Retina (tissue), 1 donor: ENCODE measurements around the gene KMT2B.
A peak's percentile ranks its signal among the peaks of the same experiment; 100 is the strongest.
"Not testable (repeated sequence)": the region's sequence is repeated elsewhere in the genome, so short reads cannot be mapped to it uniquely, and the experiment has no call there.

Experiments used
- DNase-seq: peaks from one replicate; pipeline ENCODE4 v3.0.0-alpha.2; 2016

Gene KMT2B

DNA sequence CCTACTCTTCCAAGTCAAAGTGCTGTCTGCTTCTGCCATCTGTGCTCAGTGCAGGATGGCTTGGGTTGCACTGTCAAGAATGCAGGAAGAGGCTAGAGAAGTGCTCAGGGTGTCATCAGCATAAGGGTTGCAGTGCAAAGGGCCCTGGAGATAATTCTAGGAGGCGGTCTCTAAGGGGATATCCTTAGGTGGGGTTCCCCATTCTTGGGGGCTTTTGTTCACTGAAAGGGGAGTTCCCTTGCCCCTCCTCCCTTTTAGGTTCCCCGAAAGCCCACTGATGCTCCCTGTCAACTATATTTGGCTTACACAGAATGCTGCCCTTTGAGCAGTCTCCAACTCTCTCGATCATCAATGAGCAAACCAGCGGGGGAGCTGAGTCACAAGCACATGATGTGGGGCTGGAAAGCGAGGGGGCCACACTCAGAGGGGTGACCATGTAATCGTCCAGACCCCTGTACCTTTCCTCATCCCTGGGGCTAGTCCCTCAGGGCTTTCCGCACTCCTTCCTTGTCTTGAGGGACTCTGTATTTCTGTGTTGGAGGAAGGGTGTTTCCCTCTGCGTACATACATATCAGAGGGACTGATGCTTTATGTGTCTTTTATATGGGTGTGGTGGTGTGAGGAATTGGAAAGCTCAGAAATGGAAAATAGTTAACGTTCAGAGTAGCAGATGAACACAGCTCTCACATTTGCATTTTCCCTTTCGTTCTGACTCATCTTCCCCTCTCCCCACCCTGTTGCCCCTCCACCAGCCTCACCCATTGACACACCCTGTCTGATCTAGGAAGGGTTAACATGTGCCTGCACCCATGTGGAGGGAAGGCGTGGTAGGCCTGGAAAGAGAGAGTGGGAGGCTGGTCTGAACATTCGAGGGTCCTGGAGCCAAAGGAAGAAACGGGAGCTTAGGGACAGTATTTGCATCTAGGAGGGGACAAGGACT, 6.7 kb upstream of the KMT2B start:
- no peak for DNase-seq

DNA sequence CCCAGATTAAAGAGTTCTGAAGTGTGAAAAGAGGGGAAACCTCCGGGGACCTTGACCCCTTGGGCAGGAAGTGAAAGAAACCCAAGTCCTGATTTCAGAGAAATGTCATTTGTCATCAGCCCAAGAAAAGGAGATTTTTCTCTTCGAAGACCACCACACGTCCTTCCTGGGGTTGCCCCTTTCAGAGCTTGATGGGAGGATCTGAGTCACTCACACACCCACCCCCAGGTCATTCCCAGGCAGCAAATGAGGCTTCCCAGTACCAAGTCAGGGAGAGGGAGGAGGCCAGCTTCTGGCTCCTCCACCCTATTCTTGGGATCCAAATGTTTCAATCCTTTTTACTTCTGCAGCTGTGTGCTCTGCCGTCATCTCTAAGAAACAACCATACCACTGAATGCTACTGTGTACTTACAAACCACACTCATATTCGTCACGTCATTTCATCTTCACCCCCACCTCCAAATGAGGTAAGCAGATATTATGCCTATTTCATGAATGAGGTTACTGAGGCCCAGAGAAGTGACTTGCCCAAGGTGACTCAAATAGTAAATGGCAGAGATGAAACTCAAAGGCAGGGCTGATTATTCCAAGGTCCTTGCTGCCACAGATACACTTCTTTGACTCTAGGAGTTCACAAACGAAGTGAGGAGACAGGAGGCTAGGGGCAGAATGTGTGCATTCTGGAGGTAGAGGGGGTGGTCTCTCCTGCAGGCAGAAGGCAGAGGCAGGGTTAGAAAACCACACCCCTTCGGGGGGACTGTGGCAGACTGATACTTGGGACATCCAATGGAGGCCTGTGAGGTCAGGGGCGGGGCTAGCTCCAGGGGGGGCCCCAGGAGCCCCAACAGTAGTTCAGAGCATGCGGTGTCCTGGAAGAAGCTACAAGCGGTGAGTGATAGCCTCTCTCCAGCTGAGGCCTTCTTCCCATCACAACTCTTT, 5.0 kb upstream of the KMT2B start:
- no peak for DNase-seq

DNA sequence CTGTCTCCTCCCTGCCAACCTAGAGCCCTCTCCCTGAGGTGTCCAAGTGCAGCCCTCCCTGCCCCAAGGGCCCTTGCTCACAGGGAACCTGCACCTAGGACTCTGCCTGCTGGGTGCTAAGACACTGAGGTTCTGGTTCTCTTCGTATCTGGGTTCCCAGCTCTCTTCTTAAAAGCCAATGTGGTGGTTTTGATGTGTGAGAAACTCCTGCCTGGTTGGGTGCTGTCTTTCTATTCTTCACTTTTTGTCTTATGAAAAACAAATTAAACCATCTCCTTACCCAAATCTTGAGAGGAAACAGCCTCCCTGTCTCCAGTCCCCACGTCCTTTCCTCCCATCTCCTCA, 4.3 kb upstream of the KMT2B start:
- DNase-seq: no peak

DNA sequence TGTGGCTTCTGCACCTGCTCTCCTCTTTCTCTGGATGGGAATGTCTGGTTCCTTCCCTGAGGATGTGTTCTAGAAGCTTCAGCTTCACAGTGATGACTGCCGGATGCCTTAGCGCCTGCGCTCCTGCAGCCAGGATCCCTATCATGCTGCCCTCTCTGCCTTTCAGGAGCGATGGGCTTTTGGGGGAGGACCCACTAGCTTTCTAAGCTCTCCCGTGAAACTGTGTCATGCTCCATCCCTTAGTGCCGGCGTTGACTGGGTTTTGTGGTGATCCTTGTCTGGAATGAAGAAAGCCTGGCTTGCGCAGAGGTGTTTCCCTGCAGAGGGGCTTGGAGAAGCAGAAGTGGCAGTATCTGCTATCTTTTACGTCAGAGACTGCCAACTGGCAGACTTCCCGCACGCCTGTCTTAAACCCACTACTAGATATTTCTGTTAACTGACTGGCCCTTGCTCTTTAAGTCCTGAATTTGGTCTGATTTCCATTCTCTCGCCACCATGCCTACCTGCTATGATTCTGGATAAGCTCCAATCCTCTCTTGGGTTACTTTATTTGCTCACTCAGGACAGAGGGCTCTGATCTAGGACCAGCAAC, 3.8 kb upstream of the KMT2B start:
- no peak for DNase-seq

DNA sequence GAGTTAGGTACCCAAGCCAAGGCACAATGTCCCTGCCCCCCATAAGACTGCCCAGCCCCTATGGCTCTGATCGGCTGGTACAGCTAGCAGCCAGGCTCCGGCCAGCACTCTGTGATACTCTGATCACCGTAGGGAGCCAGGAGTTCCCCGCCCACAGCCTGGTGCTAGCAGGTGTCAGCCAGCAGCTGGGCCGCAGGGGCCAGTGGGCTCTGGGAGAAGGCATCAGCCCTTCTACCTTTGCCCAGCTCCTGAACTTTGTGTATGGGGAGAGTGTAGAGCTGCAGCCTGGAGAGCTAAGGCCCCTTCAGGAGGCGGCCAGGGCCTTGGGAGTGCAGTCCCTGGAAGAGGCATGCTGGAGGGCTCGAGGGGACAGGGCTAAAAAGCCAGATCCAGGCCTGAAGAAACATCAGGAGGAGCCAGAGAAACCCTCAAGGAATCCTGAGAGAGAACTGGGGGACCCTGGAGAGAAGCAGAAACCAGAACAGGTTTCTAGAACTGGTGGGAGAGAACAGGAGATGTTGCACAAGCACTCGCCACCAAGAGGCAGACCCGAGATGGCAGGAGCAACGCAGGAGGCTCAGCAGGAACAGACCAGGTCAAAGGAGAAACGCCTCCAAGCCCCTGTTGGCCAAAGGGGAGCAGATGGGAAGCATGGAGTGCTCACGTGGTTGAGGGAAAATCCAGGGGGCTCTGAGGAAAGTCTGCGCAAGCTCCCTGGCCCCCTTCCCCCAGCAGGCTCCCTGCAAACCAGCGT, 3.0 kb upstream of the KMT2B start:
- DNase-seq: no peak

DNA sequence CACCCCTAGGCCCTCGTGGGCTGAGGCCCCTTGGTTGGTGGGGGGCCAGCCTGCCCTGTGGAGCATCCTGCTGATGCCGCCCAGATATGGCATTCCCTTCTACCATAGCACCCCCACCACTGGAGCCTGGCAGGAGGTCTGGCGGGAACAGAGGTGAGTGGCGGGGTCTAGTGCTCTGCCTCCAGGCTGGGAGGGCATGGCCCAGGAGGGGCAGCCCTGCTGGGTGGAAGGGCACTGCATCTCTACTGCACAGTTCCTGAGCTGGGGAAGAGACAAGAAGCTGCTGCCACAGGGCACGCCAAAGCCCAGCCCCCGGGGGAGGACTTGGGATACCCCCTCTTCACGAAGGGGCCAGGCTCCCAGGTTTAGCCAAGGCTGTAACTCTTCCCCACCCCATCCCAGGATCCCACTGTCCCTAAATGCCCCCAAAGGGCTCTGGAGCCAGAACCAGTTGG, 2.4 kb upstream of the KMT2B start:
- no peak for DNase-seq

DNA sequence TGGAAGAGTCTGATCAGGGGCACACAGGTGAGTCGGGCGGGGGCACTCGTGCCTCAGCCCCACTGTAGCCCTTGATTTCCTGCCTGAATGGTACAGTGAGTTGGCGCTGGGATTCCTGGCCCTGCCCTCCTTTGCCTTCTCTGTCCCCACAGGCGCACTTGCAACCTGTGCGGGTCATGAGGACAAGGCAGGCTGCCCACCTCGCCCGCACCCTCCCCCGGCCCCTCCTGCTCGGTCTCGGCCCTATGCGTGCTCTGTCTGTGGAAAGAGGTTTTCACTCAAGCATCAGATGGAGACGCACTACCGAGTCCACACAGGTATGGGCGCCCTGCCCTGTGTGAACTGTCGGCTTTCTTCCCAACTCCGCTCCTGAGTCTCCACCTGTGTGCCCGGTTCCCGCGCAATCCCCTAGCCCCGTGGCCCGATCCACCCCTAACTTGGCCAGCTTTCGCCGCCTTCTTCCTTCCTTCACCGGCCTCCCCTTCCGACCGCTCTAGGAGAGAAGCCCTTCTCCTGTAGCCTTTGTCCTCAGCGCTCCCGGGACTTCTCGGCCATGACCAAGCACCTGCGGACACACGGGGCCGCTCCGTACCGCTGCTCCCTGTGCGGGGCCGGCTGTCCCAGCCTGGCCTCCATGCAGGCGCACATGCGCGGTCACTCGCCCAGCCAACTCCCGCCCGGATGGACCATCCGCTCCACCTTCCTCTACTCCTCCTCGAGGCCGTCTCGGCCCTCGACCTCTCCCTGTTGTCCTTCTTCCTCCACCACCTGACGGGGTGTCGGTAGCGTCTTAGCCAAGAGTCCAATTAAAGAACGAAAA, 1.6 kb upstream of the KMT2B start:
- no peak for DNase-seq

DNA sequence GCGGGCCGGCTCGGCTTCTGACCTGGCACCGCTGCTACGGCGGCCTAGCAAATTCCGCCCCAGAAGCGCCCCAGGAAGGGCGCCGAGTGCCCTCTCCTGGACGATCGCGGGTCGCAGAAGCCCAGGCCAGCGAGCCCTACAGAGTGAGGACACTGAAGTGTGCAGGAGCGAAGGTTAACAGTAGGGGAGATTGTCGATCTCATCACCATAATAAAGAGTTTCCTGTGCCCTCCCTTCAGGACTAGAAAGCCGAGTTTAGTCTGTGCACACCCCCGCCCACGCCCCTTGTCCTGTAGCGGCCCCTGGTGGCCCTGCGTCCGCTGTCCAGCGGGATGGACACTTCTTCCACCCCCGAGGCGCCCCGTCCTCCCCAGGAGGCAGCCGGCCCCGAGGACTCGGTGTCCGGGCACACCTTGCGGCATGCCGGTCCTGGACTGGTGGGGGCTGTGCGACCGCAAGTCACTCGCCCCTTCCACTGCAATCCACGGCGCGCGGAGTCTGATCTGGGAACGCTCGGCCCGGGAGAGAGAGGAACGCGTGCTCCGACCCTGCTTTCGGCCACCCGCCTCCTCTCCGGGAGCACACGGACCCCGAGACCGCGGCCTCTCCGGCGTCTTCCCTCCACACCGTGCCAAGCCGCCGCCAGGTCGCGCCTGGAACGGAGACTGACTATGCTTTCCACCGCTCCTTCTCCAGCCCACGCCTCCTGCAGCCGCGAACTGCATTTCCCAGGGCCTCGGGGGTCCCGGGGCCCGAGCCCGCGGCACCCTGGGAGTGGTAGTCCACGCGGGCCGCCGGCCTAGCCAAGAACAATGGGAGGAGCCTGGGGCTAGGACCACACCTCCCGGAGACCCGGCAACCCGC, 770 bp upstream of the KMT2B start:
- peak; percentile 99 for DNase-seq

DNA sequence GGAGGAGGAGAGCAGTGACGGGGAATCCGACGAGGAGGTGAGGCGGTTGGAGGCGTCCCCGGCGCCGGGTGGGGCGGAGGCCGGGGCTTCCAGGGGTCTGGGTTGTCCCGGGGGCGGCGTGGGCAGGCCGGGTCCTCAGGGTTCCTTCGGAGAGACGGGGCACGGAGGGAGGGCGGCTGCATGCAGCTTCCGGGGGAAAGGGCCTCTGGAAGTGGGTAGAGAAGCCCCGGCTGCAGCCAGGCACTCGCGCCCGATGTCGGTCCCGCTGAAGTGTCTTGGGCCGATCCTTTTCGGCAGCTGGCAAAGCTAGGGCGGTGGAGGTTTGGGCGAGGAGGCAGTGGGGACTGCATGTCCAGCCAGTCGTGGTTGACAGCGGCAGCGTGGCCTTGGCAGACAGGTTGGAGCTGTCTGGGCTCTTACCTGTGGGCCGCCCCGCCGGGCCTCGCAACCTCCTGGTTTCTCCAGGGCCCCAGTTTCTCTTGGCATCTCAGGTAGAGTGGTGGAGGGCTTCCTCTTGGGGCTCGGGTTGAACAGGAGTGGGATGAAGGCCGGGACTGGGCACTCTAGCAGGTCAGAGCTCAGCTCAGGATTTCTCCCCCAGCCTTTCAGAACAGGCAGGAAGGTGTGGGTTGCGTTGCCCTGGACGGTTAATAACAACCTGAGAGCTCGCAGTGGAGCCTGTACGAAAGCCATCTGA, 690 bp downstream of the KMT2B start:
- peak; percentile 40 for DNase-seq

DNA sequence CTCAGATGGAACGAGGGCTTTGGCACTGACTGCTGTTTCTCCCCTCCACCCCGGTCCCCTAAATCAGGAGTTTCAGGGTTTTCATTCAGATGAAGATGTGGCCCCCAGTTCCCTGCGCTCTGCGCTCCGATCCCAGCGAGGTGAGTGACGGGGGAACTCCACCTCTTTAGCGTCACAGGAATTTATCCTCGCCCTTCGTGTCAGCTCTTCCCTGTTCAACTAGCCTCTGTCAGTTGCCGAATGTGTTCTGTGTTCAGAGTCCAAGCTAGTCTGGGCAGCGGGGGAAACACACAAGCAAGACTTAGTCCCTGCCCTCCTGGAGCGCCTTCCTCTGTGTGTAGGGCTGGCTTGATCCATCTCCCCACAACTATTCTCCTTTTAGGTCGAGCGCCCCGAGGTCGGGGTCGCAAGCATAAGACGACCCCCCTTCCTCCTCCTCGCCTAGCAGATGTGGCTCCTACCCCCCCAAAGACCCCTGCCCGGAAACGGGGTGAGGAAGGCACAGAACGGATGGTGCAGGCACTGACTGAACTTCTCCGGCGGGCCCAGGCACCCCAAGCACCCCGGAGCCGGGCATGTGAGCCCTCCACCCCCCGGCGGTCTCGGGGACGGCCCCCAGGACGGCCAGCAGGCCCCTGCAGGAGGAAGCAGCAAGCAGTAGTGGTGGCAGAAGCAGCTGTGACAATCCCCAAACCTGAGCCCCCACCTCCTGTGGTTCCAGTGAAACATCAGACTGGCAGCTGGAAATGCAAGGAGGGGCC, 1.8 kb downstream of the KMT2B start:
- DNase-seq: no peak

DNA sequence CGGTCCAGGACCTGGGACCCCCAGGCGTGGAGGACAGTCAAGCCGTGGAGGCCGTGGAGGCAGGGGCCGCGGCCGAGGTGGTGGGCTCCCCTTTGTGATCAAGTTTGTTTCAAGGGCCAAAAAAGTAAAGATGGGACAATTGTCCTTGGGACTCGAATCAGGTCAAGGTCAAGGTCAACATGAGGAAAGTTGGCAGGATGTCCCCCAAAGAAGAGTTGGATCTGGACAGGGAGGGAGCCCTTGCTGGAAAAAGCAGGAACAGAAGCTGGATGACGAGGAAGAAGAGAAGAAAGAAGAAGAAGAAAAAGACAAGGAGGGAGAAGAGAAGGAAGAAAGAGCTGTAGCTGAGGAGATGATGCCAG, 2.3 kb downstream of the KMT2B start:
- DNase-seq: no peak

DNA sequence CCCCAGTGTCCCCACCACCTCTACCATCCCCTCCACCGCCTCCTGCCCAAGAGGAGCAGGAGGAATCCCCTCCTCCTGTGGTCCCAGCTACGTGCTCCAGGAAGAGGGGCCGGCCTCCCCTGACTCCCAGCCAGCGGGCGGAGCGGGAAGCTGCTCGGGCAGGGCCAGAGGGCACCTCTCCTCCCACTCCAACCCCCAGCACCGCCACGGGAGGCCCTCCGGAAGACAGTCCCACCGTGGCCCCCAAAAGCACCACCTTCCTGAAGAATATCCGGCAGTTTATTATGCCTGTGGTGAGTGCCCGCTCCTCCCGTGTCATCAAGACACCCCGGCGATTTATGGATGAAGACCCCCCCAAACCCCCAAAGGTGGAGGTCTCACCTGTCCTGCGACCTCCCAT, 2.8 kb downstream of the KMT2B start:
- DNase-seq: no peak

DNA sequence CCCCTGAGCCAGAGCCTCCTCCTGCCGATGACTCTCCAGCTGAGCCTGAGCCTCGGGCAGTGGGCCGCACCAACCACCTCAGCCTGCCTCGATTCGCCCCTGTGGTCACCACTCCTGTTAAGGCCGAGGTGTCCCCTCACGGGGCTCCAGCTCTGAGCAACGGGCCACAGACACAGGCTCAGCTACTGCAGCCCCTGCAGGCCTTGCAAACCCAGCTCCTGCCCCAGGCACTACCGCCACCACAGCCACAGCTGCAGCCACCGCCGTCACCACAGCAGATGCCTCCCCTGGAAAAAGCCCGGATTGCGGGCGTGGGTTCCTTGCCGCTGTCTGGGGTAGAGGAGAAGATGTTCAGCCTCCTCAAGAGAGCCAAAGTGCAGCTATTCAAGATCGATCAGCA, 3.6 kb downstream of the KMT2B start:
- DNase-seq: no peak

DNA sequence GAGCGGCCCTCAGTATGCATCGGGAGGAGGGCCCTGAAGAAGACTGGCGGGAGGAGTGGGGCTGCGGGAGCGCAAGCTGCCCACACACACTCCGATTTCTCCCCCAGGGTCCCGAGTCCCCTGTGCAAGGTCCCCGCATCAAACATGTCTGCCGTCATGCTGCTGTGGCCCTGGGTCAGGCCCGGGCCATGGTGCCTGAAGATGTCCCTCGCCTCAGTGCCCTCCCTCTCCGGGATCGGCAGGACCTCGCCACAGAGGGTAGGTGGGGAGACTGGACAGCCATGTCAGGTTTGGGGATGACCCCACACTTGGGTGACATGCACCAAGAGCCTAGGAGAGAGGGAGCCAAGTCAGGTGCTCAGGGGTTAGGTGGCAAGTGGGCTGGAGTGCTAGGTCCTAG, 4.7 kb downstream of the KMT2B start:
- no peak for DNase-seq

DNA sequence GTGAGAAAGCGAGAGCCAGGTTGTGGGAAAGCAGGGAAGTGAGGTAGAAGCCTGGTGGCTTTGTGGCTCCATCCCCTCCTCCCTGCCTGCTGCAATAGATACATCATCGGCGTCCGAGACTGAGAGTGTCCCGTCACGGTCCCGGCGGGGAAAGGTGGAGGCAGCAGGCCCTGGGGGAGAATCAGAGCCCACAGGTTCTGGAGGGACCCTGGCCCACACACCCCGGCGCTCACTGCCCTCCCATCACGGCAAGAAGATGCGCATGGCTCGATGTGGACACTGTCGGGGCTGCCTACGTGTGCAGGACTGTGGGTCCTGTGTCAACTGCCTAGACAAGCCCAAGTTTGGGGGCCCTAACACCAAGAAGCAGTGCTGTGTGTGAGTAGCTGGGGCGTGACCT, 5.1 kb downstream of the KMT2B start:
- DNase-seq: no peak

DNA sequence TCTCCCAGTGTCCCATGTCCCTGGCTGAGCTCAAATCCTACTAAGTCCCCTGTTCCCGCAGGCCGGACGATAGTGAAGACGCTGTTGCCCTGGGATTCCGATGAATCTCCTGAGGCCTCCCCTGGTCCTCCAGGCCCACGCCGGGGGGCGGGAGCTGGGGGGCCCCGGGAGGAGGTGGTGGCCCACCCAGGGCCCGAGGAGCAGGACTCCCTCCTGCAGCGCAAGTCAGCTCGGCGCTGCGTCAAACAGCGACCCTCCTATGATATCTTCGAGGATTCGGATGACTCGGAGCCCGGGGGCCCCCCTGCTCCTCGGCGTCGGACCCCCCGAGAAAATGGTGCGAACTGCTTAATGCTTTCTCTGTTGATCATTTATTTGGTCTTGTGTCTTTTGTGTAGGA, 5.9 kb downstream of the KMT2B start:
- DNase-seq: no peak

DNA sequence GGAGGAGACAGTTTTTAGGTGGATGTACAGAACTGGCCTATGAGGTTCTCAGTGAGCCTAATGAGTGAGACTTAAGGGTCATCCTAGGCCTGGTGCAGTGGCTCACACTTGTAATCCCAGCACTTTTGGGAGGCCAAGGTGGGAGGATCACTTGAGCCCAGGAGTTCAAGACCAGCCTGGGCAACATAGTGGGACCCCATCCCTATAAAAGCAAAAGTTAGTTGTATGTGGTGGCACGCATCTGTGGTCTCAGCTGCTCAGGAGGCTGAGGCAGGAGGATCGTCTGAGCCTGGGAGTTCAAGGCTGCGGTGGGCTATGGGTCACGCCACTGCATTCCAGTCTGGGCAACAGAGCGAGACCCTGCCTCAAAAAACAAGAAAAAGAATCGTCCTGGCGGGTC, 6.3 kb downstream of the KMT2B start:
- not testable (repeated sequence) for DNase-seq

DNA sequence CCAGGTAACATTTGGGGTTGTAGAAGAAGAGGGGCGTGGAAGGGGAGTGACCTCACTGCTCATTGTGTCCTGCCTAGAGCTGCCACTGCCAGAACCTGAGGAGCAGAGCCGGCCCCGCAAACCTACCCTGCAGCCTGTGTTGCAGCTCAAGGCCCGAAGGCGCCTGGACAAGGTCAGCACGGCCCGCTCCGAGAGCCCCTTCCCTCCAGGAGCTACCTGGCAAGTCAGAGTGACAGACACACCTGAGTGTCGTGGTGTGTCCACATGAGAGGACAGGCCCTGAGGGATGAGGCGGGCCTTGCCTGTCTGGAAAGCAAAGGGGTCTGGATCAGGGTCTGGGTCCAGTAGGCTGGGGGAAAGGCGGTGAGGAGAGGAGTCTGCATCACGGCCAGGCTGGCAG, 6.8 kb downstream of the KMT2B start:
- no peak for DNase-seq

DNA sequence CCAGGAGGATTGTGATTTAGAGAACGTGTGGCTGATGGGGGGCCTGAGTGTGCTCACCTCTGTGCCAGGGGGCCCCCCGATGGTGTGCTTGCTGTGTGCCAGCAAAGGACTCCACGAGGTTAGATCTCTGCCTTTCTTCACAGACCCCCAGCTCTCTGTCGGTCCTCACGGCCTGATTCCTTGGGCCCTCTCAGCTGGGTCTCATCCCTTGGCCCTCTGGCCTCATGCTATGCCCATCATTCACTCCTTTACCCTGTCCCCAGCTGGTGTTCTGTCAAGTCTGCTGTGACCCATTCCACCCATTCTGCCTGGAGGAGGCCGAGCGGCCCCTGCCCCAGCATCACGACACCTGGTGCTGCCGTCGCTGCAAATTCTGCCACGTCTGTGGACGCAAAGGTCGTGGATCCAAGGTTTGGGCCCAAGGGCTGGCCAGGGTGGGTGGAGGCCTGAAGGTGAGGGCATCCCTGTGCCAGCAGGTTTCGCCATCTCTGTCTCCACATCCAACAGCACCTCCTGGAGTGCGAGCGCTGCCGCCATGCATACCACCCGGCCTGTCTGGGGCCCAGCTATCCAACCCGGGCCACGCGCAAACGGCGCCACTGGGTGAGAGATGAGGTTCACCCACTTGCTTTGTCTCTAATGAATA, 7.5 kb downstream of the KMT2B start:
- DNase-seq: no peak
